NCI-H226 (cell line): ENCODE data around the gene CEACAM21.
"Not testable (repeated sequence)": the region's sequence is repeated elsewhere in the genome, so short reads cannot be mapped to it uniquely, and the experiment has no call there.

Experiments used
- DNase-seq: peaks from one replicate; pipeline ENCODE4 v3.0.0-alpha.2; 2015

The CEACAM21 gene

DNA sequence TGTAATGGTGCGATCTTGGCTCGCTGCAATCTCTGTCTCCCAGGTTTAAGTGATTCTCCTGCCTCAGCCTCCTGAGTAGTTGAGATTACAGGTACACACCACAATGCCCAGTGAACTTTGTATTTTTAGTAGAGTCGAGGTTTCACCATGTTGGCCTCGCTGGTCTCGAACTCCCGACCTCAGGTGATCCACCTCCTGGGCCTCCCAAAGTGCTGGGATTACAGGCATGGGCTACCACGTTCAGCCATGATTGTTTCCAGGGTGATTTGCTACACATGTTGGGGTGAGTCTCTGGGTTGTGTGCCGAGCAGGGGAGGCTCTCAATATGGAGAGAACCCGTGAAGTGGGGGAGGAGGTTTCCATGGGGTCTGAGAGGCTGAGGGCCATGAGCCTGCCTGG, 24.8 kb upstream of the CEACAM21 start:
- DNase-seq: no peak

DNA sequence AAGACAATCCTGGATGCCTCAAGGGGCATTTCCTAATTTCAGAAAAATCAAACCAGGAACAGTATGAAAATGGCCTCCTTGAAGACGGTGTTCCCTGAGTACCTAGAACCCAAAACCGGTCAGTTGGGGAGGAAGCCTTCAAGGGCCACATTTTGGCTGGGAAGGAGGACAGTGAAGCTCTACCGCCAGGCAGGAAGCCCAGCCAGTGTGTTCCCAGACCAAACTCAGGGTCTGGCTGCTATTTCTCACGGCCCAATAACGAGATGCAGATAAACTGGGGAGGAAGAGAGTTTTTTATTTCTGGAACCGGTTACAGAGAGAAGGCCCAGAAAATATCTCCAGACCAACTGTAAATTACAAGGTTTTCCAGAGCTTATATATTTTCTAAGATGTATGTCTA, 24.3 kb upstream of the CEACAM21 start:
- DNase-seq: no peak

DNA sequence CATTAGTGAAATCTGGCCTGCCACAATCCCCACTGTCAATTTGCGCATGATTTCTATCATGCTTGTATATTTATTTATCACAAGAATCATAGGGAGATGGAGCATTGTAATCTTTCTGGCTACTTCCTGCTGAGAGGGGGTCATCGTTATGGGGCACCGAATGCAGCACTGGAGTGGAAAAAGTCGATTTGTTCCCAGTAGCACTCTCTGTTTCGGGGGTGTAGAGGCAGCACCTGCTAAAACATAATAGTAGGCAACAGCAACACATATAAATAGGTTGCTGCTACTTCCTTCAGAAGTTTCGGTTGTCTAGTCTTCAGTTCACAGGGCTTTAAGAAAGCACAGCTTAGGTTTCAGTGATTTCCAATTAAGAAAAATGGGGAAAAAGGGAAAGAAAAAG, 23.4 kb upstream of the CEACAM21 start:
- no peak for DNase-seq

DNA sequence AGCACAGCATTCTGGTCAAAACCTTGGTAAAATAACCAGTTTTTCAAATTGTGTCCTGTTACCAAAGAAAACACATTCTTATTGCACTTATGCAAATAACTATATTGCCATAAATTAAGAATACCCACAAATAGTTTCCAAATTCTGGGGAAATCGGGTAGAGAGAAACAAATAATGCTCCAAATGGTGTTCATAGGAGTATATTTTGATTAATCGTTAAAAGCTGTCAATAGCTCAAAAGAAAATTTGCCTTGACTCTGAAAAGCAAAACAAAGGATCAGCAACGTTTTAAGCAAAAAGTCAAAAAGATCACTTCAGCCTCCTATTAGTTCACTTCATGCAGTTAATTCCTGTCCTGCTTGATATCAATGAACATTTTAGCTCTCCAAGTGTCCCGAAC, 22.2 kb upstream of the CEACAM21 start:
- DNase-seq: no peak

DNA sequence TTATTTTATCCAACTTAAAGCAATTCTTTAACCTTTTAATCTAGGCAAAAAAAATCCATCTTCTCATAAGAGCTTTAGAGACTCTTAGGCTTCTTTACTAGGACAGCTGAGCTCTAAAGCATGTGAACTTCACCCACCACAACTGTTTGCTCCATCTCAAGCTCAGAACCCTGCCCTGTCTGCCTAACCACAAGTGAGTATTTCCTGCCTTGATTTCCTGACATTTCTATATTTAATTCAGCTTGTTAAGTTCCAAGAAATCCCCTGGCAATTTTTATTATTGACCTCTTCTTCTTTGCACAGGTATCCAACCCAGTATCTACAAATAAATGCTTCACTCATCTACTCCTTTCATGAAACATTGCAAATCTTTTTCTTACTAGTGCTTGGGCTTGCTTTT, 21.1 kb upstream of the CEACAM21 start:
- DNase-seq: no peak

DNA sequence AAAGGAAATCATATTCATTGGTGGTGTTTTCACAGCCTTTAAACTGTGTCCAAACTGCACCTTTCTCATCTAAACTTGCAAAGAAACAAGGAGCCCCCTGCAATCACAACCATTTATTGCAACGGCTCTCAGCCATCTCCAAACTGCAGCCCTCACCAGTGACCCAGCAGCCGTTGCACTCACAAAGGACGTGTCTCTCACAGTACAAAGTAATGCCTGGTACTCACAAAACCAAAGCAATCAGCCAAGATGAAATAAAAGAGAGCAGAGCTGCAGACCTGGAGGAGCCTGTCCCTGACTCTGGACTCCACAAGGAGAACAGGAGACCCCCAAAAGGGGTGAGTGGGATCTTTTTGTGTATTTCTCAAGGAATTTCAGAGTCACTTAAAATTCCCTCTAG, 20.2 kb upstream of the CEACAM21 start:
- no peak for DNase-seq

DNA sequence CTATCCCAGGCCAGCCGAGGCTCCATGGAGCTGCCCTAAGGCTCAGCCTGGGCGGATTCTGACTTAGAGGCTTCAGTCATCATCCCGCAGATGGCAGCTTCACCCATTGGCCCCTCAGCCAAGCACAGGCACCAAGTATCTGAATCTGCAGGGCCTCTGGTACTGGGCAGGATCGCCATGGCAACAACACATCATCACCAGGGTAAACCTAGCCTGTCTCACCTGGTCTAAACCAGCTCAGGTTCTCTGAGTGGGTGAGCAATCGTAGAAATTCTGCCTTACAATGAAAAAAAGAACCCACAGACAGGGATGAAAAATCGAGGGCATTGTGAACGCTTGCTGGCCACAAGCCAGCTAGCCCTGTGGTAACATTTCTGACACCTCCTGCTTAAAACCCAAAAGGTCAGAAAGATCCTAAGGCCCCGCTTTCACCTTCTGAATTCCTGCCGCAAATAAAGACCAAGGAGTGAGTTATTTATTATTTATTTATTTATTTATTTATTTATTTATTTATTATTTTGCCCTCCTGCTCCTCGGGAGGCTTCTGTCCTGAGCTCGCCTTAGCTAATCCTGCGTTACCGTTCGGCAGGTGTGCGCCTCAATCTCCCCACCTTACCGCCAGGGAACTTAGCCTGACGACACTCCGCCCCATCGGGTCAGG, 12.0 kb upstream of the CEACAM21 start:
- no peak for DNase-seq

DNA sequence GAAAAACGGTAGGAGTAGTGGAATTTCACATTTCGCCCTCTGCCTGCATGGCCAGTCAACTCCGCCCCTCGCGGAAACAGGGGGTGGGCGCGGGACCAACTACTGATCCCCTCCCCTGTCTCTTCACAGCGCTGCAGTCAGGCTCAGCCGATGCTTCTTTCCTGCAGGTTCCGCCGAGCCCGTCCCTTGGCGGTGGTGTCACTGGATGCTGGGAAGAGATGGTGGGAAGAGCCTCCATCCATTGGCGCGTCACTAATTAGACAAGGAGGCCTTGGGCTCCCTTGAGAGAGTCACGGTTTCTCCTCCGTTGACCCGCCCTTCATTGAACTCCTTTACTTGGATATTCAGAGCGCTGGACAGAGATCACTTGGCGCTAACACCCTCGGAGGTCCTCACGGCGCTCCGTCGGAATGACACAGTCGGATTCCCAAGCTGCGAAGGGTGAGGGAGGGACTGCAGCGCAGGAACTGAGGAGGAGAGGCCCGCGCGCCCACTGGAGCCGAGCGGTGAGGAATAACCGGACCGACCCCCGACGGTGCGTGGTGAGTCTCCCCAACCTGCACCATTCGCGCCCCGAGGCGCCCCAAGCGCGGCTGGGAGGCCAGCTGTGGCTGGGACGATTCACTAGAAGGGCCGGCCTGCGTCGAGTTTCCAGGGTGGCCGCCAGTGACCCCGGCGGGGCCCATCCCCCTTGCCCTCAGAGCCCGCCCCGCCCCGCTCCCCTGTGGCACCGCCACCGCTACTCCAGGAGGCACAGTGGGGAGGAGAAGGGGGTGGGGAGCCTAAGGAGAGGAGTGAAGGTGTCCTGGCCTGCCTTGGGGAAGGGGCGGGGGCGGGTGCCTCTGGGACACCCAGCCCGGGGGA, 11.2 kb upstream of the CEACAM21 start:
- no peak for DNase-seq

DNA sequence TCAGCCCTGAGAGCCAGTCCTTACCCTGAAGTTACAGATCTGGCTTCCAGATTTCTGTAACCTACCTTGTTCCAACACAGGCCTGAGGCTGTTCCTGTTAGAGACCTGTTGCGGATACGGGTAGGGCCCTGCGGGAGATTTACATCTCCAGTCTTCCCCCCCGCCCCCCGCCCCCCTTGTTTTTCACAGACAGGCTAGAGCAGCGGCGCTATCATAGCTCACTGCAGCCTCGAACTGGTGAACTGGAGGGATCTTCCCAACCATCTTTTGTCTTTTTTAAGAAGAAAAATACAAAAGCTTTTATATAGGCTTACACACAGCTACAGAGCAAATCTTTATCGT, 10.6 kb upstream of the CEACAM21 start:
- no peak for DNase-seq

DNA sequence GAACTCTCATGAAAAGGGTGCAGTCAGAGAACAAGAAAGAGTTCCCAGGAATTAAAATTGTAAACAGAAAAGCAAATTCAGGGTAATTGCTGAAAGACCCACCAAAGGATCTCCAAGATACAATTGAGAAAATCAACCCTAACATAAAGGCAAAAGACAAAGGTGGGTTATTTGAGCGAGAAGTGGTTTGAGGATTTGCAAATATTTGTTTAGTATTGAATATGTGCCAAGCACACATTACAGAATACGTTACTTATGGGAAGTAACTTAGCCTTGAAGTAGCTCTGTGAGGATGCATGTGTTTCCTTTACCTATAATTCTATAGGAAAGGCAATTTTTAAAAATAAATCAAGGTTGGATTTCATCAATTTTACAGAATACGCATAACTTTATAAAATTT, 10.0 kb upstream of the CEACAM21 start:
- DNase-seq: no peak

DNA sequence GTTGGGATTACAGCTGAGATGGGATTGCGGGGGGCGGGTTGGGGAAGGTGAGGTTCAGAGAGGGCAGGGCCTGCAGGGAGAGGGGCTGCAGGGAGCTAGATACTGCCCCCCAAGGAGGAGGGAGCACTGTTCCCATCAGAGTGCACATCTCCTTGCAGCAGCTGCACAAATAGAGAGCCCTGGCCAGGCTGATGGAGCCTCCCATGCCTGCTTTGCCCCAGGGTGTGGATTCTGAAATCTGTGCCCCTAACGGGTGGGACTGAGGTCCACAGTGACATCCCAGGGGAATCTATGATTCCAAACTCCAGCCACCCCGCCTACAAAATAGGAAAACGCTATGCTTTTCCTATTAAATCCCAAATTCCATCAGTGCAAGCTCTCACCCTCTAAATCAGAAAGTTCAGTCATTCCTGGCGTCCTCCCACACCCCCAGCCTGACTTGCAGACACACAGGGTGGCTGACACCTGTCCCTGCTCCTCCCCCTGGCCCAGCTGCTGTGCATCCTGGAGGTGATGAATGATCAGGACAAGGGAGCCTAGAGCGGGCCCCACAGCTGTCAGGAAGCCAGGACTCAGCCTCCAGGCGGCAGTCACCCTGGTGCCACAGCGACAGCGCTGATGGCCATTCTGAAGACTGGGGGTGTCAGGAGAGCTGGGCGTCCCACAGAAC, 6.3 kb upstream of the CEACAM21 start:
- no peak for DNase-seq

DNA sequence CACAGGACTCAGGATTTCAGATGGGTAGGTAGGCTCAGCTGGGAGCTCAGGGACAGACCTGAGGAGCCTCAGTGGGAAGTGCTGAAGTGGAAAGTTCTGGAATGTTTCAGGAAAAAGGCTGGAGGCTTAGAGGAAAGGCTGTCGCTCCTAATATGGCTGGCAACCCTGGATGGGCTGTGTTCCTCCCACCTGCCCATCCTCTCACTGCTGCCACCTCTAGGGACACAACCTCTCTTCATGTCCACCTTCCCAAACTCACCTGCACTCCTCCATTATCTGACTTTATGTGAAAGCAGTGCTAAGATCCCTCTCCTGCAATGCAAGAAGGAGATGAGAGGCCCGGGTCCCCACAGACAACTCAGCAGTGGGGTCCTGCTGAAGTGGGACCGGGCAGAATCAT, 5.8 kb upstream of the CEACAM21 start:
- DNase-seq: no peak

DNA sequence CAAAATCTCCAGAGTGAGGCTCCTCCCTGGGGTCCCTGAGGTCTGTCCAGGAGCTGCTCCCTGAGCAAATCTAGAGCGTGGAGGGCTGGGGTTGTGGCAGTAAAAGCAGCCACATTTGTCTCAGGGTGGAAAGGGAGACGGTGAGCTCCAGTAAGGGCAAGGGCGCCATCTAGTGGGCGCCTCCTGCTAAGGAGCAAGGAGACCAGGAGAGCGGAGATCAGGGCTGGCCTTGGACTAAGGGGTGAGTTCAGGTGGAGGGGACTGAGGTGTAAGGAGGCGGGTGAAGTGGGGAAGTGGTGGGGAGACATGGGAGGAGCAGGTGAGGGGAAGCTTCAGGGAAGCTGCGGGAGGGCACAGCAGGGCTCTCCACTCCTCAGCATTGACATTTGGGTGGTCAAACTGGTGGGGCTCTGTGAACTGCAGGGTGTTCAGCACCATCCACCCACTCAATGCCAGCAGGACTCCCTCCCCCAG, 5.3 kb upstream of the CEACAM21 start:
- peak; percentile 32 for DNase-seq

DNA sequence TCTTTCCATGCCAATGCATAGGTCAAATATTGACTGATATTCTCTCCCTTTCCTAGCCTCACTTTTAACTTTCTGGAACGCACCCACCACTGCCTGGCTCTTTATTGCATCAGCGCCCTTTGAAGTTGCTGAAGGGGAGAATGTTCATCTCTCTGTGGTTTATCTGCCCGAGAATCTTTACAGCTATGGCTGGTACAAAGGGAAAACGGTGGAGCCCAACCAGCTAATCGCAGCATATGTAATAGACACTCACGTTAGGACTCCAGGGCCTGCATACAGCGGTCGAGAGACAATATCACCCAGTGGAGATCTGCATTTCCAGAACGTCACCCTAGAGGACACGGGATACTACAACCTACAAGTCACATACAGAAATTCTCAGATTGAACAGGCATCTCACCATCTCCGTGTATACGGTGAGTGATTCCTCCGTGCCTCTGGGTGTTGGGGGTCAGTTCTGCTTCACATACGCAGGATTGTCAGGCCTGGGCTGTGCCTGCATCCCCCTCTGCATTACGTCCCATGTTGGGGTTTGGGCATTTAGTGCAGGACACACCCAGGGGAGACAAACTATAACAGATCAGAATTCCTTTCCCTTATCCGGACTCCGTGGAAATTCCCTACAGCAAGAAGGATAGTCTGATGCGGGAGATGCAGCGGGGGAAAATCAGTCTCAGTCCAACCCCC, 1.3 kb downstream of the CEACAM21 start:
- no peak for DNase-seq

DNA sequence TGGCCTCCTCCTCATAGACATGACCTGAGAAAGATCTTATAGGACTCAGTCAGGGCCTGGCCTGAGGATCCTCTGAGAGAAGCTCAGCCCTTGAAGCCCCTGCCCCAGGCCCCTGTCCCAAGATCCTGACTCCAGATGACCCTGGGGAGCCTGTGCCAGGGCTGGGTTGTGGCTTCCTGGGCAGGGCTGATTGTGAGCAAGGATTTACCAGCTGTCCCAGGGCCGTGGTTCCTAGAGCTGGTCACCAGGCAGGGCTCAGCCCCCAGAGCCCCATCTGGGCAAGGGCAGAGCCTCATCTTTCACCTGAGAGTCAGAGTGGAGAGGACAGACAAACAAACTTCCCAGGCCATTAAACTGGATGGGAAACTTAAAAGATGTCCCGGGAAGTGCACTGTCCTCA, 1.9 kb downstream of the CEACAM21 start:
- no peak for DNase-seq

DNA sequence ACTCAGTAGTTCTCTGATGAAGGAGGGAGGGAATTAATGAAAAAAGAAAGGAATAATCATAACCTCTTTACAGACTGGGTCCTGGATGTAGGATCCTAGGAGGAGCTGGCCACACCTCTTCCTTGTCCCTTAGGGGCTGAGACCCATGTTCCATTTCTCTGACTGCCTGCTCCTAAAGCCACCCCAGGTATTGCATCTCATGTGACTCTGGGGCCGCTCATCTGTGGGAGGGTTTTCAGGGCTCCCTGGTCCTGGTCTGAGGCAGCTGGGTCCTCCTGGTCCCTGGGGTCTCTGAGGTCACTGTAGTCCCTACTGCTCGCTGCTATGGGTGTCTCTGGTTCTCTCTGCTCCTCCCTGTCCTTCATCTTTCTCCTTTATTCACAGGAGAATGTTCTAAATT, 2.9 kb downstream of the CEACAM21 start:
- no peak for DNase-seq

DNA sequence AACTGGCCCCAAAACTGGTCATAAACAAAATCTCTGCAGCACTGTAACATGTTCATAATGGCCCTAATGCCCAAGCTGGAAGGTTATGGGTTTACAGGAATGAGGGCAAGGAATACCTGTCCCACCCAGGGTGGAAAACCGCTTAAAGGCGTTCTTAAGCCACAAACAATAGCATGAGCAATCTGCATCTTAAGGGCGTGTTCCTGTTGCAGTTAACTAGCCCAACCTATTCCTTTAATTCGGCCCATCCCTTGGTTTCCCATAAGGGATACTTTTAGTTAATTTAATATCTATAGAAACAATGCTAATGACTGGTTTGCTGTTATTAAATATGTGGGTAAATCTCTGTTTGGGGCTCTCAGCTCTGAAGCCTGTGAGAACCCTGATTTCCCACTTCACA, 5.1 kb downstream of the CEACAM21 start:
- DNase-seq: not testable (repeated sequence)

DNA sequence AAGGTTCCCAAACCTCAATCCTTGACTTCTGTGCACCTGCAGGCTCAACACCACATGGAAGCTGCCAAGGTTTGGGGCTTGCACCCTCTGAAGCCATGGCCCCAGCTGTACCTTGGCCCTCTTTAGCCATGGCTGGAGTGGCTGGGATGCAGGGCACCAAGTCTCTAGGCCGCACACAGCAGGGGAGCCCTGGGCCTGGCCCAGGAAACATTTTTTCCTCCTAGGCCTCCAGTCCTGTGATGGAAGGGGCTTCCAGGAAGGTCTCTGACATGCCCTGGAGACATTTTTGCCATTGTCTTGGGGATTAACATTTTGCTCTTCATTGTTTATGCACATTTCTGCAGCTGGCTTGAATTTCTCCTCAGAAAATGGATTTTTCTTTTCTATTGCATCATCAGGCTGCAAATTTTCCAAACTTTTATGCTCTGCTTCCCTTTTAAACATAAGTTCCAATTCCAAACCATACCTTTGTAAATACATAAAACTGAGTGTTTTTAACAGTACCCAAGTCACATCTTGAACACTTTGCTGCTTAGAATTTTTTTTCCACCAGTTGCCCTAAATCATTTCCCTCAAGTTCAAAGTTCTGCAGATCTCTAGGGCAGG, 6.7 kb downstream of the CEACAM21 start:
- not testable (repeated sequence) for DNase-seq

DNA sequence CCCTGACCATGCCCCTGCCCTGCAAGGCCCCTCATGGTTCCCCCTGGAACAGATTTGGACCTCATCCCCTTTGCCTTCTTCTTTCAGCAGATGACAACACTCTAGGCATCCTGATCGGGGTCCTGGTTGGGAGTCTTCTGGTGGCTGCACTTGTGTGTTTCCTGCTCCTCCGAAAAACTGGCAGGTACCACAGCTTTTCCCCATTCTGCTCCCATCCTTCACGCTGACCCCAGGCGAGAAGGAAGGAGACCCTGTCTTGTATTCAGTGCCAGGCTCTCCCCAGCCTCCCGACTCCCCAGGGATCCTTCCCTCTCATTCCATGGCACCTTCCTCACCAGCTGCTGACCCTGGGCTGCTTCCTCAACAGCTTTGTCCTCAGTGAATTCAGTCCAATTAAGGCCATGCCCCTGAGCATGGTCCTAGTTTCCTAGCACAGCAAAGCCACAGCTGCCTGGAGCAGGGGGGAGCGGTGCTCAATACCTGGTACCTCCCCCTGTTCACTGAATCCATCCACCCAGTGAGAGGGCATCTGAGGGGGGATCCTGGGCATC, 8.4 kb downstream of the CEACAM21 start:
- DNase-seq: no peak

DNA sequence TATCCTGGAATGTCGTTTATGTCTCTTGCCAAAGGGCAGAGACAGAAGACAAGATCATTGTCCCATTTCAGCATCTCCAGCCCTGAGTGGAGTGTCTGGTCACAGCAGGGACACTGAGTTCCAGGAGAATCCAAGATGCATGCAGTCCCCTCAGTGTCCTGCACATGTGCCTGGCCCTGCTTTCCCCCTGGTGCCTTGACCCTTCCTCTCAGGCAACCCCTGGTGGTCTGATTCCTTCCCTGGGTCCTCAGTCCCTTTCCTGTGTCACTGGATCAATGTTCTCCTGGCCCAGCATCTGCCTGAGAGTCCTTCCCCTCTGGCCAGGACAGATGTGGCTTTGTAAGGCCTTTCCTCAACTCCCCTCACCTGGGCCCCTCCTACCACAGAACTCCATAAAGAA, 9.0 kb downstream of the CEACAM21 start:
- DNase-seq: no peak

DNA sequence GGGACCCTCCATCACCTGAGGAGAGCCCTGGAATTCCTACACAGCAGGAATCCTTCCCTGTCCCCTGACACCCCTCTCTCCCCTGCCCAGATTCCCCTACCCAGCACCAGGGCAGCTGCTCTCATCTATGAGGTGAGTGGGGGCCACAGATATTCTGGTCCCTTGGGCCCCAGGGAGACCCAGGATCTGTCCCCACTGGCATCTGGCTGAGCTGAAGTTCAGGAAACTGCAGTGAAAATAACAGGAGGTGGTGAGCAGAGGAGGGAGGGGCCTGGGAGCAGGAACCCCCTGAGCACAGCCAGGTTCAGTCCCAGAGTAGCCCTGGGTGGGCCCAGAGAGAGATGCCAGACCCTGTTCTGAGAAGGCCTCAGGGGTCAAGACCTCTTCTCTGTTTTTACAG, 10.1 kb downstream of the CEACAM21 start:
- DNase-seq: no peak

DNA sequence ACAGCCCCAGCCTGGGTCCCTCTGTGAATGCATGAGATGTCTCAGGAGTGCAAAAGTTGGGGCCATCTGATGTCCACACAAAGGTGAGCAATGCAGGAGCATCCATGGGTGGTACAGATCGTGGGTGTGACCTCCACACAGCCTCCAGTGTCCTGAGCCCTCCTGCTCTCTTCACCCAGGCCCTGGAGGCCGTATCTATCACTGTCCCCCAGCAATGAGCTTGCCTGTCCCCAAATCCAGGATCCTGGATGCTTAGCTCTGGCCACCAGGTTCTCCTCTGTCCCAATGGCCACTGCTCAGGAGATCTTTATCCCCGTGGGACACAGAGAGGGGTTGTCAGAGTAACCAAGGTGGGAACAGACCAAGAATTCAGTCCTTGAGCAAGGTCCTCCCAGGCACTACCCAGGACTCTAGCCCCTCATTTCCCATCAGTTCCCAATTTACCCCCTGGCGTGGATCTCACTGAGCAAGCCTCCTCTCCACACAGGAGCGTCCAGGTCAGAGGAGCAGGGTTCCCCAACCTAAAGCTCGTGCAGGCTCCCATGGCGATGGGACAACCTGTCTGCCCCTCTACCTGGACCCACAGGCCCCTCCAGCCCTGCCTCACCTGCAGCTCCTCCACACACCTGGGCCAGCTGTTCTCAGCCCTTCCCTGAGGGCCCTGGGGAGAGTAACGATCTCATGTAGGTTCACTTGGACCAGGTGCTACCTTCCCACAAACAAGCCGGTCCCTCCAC, 11.3 kb downstream of the CEACAM21 start:
- DNase-seq: no peak
